Stimulated activated CD4-positive, alpha-beta T cell treated with anti-CD3 and anti-CD28 coated beads, Interleukin-1b, Interleukin-23, amount 100 ng/mL, for 24 hours (primary cell): Measurements from ENCODE around the gene SERTAD1.
"Not testable (repeated sequence)": the region's sequence is repeated elsewhere in the genome, so short reads cannot be mapped to it uniquely, and the experiment has no call there.

Source experiments
- DNase-seq, 4 experiments: peaks; one replicate each; pipeline ENCODE4 v3.0.0-alpha.2; 2020; ENCODE audit warnings: low read depth in 4 of 4, low spot score in 1 of 4

SERTAD1 gene

GRCh38 chr19:40453151-40453735, 27.5 kb upstream of the SERTAD1 start:
- no peak for DNase-seq

DNA sequence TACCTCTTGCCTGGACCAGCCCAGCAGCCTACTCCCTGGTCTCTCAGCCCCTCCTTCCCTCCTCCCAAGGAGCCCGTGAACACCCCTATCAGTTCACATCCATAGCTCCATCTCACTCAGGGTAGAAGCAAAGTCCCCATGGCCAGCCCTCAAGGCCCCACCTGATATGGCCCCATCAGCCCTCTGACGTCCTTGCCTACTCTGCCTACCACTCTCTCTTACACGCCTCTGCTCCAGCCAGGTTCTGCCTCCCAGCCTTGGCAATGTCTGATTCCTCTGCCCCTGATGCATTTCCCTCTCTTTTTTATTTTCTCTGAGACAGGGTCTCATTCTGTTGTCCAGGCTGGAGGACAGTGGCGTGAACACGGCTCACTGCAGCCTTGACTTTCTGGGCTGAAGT, 26.2 kb upstream of the SERTAD1 start:
- no peak for DNase-seq

GRCh38 chr19:40450664-40451063, 24.9 kb upstream of the SERTAD1 start:
- no peak for DNase-seq

- no peak for DNase-seq
These were observed 23.7 kb upstream of the SERTAD1 start for GRCh38 chr19:40449506-40449905.

DNA sequence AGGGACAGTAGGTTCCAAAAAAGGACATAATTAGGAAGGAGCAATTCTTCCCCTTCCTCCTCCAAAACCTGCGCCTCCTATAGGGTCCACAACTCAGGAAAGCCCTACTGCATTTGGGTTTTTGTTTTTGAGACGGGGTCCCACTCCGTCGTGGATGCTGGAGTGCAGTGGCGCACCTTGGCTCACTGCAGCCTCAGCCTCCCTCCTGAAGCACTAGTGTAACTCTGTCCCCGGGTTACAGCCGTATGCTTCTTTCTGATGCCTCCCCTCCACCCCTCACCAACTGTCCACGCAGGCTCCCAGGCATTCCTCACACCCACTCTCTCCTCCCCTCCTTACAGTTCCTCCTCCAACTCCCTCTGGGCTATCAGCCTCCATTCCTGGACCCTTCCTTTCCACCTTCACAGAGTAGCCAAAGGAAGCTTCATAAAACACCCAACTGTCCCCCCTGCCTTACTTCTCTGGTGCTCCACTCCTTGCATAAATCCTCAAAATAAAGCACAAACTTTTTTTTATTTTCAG, 20.5 kb upstream of the SERTAD1 start:
- no peak for DNase-seq

- DNase-seq, result no peak
These were observed 20.0 kb upstream of the SERTAD1 start for GRCh38 chr19:40445780-40446262.

GRCh38 chr19:40444825-40445312, 19.1 kb upstream of the SERTAD1 start:
- DNase-seq, result no peak

DNA sequence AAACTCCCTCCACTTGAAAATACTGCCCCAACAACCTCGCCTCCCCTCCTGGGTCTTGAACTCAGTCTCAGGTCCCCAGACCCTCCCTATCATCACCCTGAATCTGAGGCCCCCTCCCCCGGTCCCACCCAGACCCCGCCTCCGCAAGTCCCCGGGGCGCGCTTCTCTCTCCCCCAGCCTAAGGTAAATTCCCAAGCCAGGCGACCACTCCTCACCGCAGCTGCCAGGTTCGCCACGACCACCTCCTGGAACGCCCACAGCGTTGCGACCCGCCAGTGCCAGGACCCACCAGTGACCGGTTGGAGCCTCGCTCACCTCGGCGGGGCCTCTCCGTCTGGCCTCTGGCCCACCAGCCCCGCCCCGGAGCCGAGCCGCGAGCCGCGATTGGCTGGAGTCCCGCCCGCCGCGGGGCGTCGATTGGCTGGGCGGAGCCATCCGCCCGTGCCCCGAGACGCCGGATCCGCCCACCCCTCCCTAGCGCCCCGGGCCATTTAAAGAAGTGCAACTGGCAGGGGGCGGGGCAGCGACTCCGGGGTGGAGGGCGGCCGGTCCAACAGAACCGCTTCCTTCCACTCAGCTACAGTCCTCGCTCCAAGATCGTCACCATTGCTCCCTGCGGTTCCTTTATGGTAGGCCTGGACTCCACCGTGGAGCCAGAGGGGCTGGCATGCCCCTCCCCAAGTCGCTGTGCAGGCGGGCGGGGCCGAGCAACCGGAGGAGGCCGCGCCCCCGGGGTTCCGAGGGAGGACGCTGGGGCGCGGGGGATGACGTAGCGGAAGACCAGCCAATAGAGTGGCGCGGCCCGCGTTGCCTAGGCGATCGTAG, 18.4 kb upstream of the SERTAD1 start, which contains the start of gene SERTAD3:
Gene SERTAD3, minus strand, starts transcription at position 336 of the 825 bp plus-strand sequence. CDS start 2,255 bp downstream, outside the sequence.
- DNase-seq, result peak; percentile 92 to 95 (median 94)

DNA sequence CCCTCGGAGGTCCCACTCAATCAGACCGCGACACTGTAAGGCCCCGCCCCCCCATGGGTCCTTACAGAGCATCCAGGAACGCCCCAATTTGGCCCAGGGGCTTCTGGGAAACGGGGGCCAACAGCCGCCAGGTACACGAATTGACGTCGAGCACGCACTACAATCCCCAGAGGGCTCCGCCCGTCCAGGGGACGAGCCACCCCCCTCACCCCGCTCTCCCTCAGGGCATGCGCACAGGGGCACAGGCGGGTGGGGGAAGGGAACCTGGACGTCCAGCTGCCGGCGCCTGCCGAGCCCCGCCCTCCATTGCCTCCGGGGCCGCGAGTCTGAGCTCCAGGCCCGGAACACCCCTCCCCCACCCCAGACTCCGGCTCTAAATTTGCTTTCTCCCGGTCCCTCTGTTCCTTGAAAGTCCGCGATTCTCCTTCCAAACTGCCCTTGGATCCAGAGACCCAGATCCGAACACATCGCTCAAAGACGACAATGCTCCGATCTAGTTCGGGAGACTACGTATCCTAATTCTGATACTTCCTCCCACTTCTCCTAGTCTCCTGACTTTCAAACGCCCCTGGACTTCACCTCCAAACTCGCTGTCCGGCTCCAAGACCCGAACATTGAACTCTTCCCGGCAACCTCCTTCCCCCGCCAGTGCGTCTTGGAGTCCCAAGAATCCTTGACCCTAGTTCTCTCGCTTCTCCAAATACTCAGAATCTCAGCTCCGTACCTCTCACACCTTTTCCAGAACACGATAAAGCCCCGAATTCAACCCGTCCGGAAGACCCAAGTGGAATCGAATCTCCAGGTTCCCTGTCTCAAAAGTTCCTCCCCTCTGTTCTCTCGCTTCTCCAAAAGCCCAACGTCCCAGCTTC, 17.6 kb upstream of the SERTAD1 start:
- DNase-seq, result peak; percentile 97 to 100 (median 98)

- no peak for DNase-seq
These were observed 16.7 kb upstream of the SERTAD1 start for GRCh38 chr19:40442328-40443130.

GRCh38 chr19:40441719-40442253, 16.0 kb upstream of the SERTAD1 start:
- DNase-seq, result no peak

GRCh38 chr19:40438284-40438683, 12.5 kb upstream of the SERTAD1 start:
- no peak for DNase-seq

- peak in 1 of 4 experiments; percentile 37 for DNase-seq
These were observed 7.8 kb upstream of the SERTAD1 start for GRCh38 chr19:40433391-40434216.

GRCh38 chr19:40432760-40433159, 7.0 kb upstream of the SERTAD1 start:
- DNase-seq, result not testable (repeated sequence)

DNA sequence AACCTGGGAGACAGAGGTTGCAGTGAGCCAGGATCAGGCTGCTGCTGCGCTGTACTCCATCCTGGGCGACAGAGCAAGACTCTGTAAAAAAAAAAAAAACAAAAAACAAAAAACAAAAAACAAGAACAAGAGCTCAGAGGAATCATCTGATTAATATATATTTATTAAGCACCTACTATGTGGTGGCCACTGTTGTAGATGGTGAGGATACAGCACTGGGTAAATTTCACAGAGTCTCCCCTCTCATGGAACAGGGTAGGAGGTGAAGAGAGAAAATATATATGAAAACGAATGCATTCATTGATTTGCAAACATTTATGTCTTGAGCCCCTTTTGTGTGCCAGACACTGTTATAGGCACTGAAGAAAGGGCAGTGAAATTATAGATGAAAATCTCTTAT, 5.9 kb upstream of the SERTAD1 start:
- DNase-seq, result no peak

DNA sequence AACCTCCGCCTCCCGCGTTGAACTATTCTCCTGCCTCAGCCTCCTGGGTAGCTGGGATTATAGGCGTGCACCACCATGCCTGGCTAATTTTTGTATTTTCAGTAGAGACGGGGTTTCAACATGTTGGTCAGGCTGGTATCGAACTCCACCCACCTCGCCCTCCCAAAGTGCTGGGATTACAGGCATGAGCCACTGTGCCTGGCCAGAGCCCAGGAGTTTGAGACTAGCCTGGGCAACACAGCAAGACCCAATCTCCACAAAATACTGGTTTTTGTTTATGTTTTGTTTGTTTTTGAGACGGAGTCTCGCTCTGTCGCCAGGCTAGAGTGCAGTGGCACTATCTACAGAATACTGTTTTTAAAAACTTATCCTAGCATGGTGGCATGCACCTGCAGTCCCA, 4.5 kb upstream of the SERTAD1 start:
- DNase-seq, result not testable (repeated sequence)

DNA sequence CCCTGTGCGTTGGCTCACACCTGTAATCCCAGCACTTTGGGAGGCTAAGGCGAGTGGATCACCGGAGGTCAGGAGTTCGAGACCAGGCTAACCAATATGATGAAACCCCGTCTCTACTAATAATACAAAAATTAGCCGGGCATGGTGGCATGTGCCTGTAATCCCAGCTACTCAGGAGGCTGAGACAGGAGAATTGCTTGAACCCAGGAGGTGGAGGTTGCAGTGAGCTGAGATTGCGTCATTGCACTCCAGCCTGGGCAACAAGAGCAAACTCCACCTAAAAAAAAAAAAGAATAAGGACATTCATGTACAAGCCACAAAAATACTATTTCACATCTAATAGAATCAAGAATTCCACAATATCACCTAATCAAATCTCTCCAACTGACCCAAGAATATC, 2.4 kb upstream of the SERTAD1 start:
- not testable (repeated sequence) for DNase-seq

- no peak for DNase-seq
These were observed 949 bp downstream of the SERTAD1 start for GRCh38 chr19:40424637-40425449.
